ACC112 (cell line): ENCODE data around the gene SNTG2.

ENCODE experiments used
- H2AFZ ChIP-seq: fragments of 200-600 bp; sonication (generic); one replicate; pipeline ENCODE4 v1.6.0; 2017; ENCODE audit warnings: antibody characterized with exemption, low read length; ENCODE audit not compliant: unreplicated experiment
- H3K27ac ChIP-seq: fragments of 200-600 bp; sonication (generic); 2 replicates; pipeline ENCODE4 v1.5.1; 2014; ENCODE audit warnings: low read depth, mild to moderate bottlenecking, antibody characterized with exemption, low read length, moderate library complexity
- H3K27me3 ChIP-seq: fragments of 200-600 bp; sonication (generic); 2 replicates; pipeline ENCODE4 v1.6.1; 2014; ENCODE audit warnings: mild to moderate bottlenecking, antibody characterized with exemption, low read length, moderate library complexity, mixed read lengths; ENCODE audit not compliant: insufficient read depth
- H3K36me3 ChIP-seq: fragments of 200-600 bp; sonication (generic); 2 replicates; pipeline ENCODE4 v1.6.1; 2016; ENCODE audit warnings: mild to moderate bottlenecking, antibody characterized with exemption, low read length, moderate library complexity, mixed read lengths; ENCODE audit not compliant: insufficient read depth
- H3K4me1 ChIP-seq: fragments of 200-600 bp; sonication (generic); one replicate; pipeline ENCODE4 v1.6.1; 2016; ENCODE audit warnings: low read length, mixed read lengths; ENCODE audit not compliant: insufficient read depth, unreplicated experiment, control insufficient read depth
- H3K4me3 ChIP-seq: fragments of 200-600 bp; sonication (generic); 2 replicates; pipeline ENCODE4 v1.5.1; 2014; ENCODE audit warnings: mild to moderate bottlenecking, low read depth, low read length
- H3K79me2 ChIP-seq: fragments of 200-600 bp; sonication (generic); one replicate; pipeline ENCODE4 v1.6.0; 2016; ENCODE audit warnings: low read length; ENCODE audit not compliant: control insufficient read depth, unreplicated experiment, insufficient read depth

Gene SNTG2

GRCh38 chr2:1278861-1279260, 328.2 kb downstream of the SNTG2 start:
- Histone ChIP-seq H3K4me3 (no peak overlapping the region), H3K36me3 (no peaks in the 10 kb centered on the region), H3K27me3 (no peaks in the 10 kb centered on the region), H3K27ac (no peak overlapping the region), H3K79me2 (no peaks in the 10 kb centered on the region), H2AFZ (no peak overlapping the region), H3K4me1 (no peaks in the 10 kb centered on the region)

GRCh38 chr2:1282552-1282951, 331.9 kb downstream of the SNTG2 start:
- Histone ChIP-seq H3K27ac (no peak overlapping the region), H3K79me2 (no peaks in the 10 kb centered on the region), H3K27me3 (no peaks in the 10 kb centered on the region), H2AFZ (no peak overlapping the region), H3K4me1 (no peaks in the 10 kb centered on the region), H3K36me3 (no peaks in the 10 kb centered on the region), H3K4me3 (no peak overlapping the region)

GRCh38 chr2:1283020-1283801, 332.6 kb downstream of the SNTG2 start:
- Histone ChIP-seq H3K79me2 (no peaks in the 10 kb centered on the region), H3K36me3 (no peaks in the 10 kb centered on the region), H3K4me1 (no peaks in the 10 kb centered on the region), H3K27me3 (no peaks in the 10 kb centered on the region), H3K27ac (no peak overlapping the region), H3K4me3 (no peak overlapping the region), H2AFZ (no peak overlapping the region)

GRCh38 chr2:1283871-1284270, 333.2 kb downstream of the SNTG2 start:
- Histone ChIP-seq H3K4me1 (no peaks in the 10 kb centered on the region), H3K36me3 (no peaks in the 10 kb centered on the region), H3K27me3 (no peaks in the 10 kb centered on the region), H3K4me3 (no peak overlapping the region), H3K79me2 (no peaks in the 10 kb centered on the region), H2AFZ (no peak overlapping the region), H3K27ac (no peak overlapping the region)

GRCh38 chr2:1286929-1287328, 336.3 kb downstream of the SNTG2 start:
- no peak overlapping the region for H3K27ac ChIP-seq
- no peaks in the 10 kb centered on the region for H3K27me3 ChIP-seq
- no peaks in the 10 kb centered on the region for H3K79me2 ChIP-seq
- no peaks in the 10 kb centered on the region for H3K36me3 ChIP-seq
- H2AFZ ChIP-seq = no peak overlapping the region
- no peak overlapping the region for H3K4me3 ChIP-seq
- H3K4me1 ChIP-seq = no peaks in the 10 kb centered on the region

GRCh38 chr2:1287427-1287826, 336.8 kb downstream of the SNTG2 start:
- no peak overlapping the region for H2AFZ ChIP-seq
- no peaks in the 10 kb centered on the region for H3K4me1 ChIP-seq
- H3K27me3 ChIP-seq = no peaks in the 10 kb centered on the region
- H3K79me2 ChIP-seq = no peaks in the 10 kb centered on the region
- H3K4me3 ChIP-seq = no peak overlapping the region
- H3K27ac ChIP-seq = no peak overlapping the region
- H3K36me3 ChIP-seq = no peaks in the 10 kb centered on the region

GRCh38 chr2:1294900-1295299, 344.3 kb downstream of the SNTG2 start:
- Histone ChIP-seq H3K4me1 (no peaks in the 10 kb centered on the region), H3K36me3 (no peaks in the 10 kb centered on the region), H3K27me3 (no peaks in the 10 kb centered on the region), H3K4me3 (no peak overlapping the region), H3K27ac (no peak overlapping the region), H2AFZ (no peak overlapping the region), H3K79me2 (no peaks in the 10 kb centered on the region)

- no peaks in the 10 kb centered on the region for H3K36me3 ChIP-seq
- no peaks in the 10 kb centered on the region for H3K27me3 ChIP-seq
- no peak overlapping the region for H2AFZ ChIP-seq
- H3K4me3 ChIP-seq = no peak overlapping the region
- H3K27ac ChIP-seq = no peak overlapping the region
- no peaks in the 10 kb centered on the region for H3K79me2 ChIP-seq
- no peaks in the 10 kb centered on the region for H3K4me1 ChIP-seq
Observed at GRCh38 chr2:1295740-1296139, 345.1 kb downstream of the SNTG2 start.

- Histone ChIP-seq H3K27me3 (no peaks in the 10 kb centered on the region), H2AFZ (no peak overlapping the region), H3K4me3 (no peak overlapping the region), H3K79me2 (no peaks in the 10 kb centered on the region), H3K4me1 (no peaks in the 10 kb centered on the region), H3K36me3 (no peaks in the 10 kb centered on the region), H3K27ac (no peak overlapping the region)
Observed at GRCh38 chr2:1297372-1298159, 346.9 kb downstream of the SNTG2 start.

GRCh38 chr2:1299043-1299442, 348.4 kb downstream of the SNTG2 start:
- Histone ChIP-seq H3K4me3 (no peak overlapping the region), H3K27me3 (no peaks in the 10 kb centered on the region), H3K27ac (no peak overlapping the region)

GRCh38 chr2:1300284-1300683, 349.6 kb downstream of the SNTG2 start:
- Histone ChIP-seq H3K4me1 (no peaks in the 10 kb centered on the region), H3K27me3 (no peaks in the 10 kb centered on the region), H3K36me3 (no peaks in the 10 kb centered on the region), H3K4me3 (no peak overlapping the region), H3K79me2 (no peaks in the 10 kb centered on the region), H2AFZ (no peak overlapping the region), H3K27ac (no peak overlapping the region)

More at GRCh38 chr2:1299043-1299442, 348.4 kb downstream of the SNTG2 start:
- Histone ChIP-seq H3K79me2 (no peaks in the 10 kb centered on the region), H3K36me3 (no peaks in the 10 kb centered on the region), H3K4me1 (no peaks in the 10 kb centered on the region), H2AFZ (no peak overlapping the region)
